IMR-90 (cell line): ENCODE measurements around the gene HPS4. TPM values are rescaled to one million over a fixed set of nuclear protein-coding genes. Genes with fewer than 3 reads are reported as not detected.

Source experiments
- ATAC-seq: fragments of 200-7000 bp; cut with Tn5 transposase; 2 replicates; pipeline ENCODE4 v1.9.1; 2020; ENCODE audit warnings: low read depth, mild to moderate bottlenecking, moderate library complexity
- BruUV-seq: library from RNA; stranded (reverse); fragments of 400-500 nt; replicated peaks from 2 replicates; lab custom pipeline; 2021; lab: Mats Ljungman, UMichigan
- CTCF ChIA-PET: fragments of 300-600 bp; formaldehyde crosslinking; extraction: SDS; loops from one replicate; lab custom pipeline; 2021; ENCODE audit warnings: antibody characterized with exemption; lab: Yijun Ruan, JAX
- POLR2A ChIA-PET: fragments of 300-600 bp; sonication (Branson Sonifier 250); formaldehyde crosslinking; loops from one replicate; lab custom pipeline; 2022; ENCODE audit warnings: antibody characterized with exemption; ENCODE audit not compliant: unreplicated experiment; lab: Charles Lee
- DNase-seq: peaks from one replicate; pipeline ENCODE4 v3.0.0; 2013
- H2AFZ ChIP-seq: replicated peaks from 2 replicates; pipeline ENCODE3; 2013; ENCODE audit warnings: low read length, mild to moderate bottlenecking; ENCODE audit not compliant: poor library complexity
- H2AK5ac ChIP-seq: 2 replicates; pipeline ENCODE4 v1.6.1; 2013; ENCODE audit warnings: low read depth, low read length, inconsistent platforms
- H2AK9ac ChIP-seq: replicated peaks from 2 replicates; pipeline ENCODE3; 2013; ENCODE audit warnings: mild to moderate bottlenecking, low read depth, low read length, moderate library complexity; ENCODE audit not compliant: poor library complexity
- H2BK120ac ChIP-seq: 2 replicates; pipeline ENCODE4 v1.6.1; 2013; ENCODE audit warnings: low read depth, low read length, inconsistent platforms
- H2BK15ac ChIP-seq: 3 replicates; pipeline ENCODE4 v1.6.1; 2013; ENCODE audit warnings: low read depth, low read length, inconsistent platforms
- H2BK20ac ChIP-seq: 2 replicates; pipeline ENCODE4 v1.6.1; 2013; ENCODE audit warnings: low read depth, mild to moderate bottlenecking, inconsistent platforms, low read length, moderate library complexity
- H2BK5ac ChIP-seq: 2 replicates; pipeline ENCODE4 v1.6.1; 2013; ENCODE audit warnings: mild to moderate bottlenecking, low read depth, low read length, inconsistent platforms; ENCODE audit not compliant: poor library complexity, severe bottlenecking
- H3K14ac ChIP-seq: replicated peaks from 2 replicates; pipeline ENCODE4 v1.6.1; 2013; ENCODE audit warnings: low read depth, low read length, inconsistent platforms
- H3K18ac ChIP-seq: 2 replicates; pipeline ENCODE4 v1.6.1; 2013; ENCODE audit warnings: low read depth, low read length, control low read depth
- H3K23ac ChIP-seq: 2 replicates; pipeline ENCODE4 v1.6.1; 2013; ENCODE audit warnings: low read depth, low read length, inconsistent platforms
- H3K27ac ChIP-seq: 2 replicates; pipeline ENCODE4 v1.5.1; 2013; ENCODE audit warnings: mild to moderate bottlenecking, control low read depth, low read length; ENCODE audit not compliant: insufficient read depth
- H3K27me3 ChIP-seq: 2 replicates; pipeline ENCODE4 v1.6.1; 2013; ENCODE audit warnings: low read length; ENCODE audit not compliant: control insufficient read depth, insufficient read depth
- H3K36me3 ChIP-seq: 2 replicates; pipeline ENCODE4 v1.6.1; 2013; ENCODE audit warnings: low read length, mixed read lengths; ENCODE audit not compliant: control insufficient read depth, insufficient read depth
- H3K4ac ChIP-seq: 2 replicates; pipeline ENCODE4 v1.6.1; 2013; ENCODE audit warnings: low read depth, low read length, inconsistent platforms
- H3K4me1 ChIP-seq: 2 replicates; pipeline ENCODE4 v1.6.1; 2013; ENCODE audit warnings: low read length, mixed read lengths; ENCODE audit not compliant: control insufficient read depth, insufficient read depth
- H3K4me2 ChIP-seq: 2 replicates; pipeline ENCODE4 v1.6.1; 2013; ENCODE audit warnings: low read depth, mild to moderate bottlenecking, control low read depth, low read length, moderate library complexity
- H3K4me3 ChIP-seq: 2 replicates; pipeline ENCODE4 v1.5.1; 2013; ENCODE audit warnings: low read depth, mild to moderate bottlenecking, control low read depth, low read length, moderate library complexity; ENCODE audit not compliant: insufficient read depth
- H3K56ac ChIP-seq: 2 replicates; pipeline ENCODE4 v1.6.1; 2013; ENCODE audit warnings: low read length, inconsistent platforms; ENCODE audit not compliant: insufficient read depth; ENCODE audit errors: extremely low read depth
- H3K79me1 ChIP-seq, 2 experiments: 2 replicates each; pipeline ENCODE4 v1.6.1; 2013; ENCODE audit warnings: low read length in 2 of 2, inconsistent platforms in 1 of 2, low read depth in 1 of 2
- H3K9ac ChIP-seq: 2 replicates; pipeline ENCODE4 v1.6.1; 2013; ENCODE audit warnings: low read depth, low read length, control low read depth
- H3K9me1 ChIP-seq: 2 replicates; pipeline ENCODE4 v1.6.1; 2013; ENCODE audit warnings: low read length, inconsistent platforms; ENCODE audit not compliant: insufficient read depth
- H3K9me3 ChIP-seq: 2 replicates; pipeline ENCODE4 v1.6.1; 2013; ENCODE audit warnings: low read length; ENCODE audit not compliant: control insufficient read depth, insufficient read depth
- H4K20me1 ChIP-seq: 2 replicates; pipeline ENCODE4 v1.6.1; 2013; ENCODE audit warnings: low read length, inconsistent platforms; ENCODE audit not compliant: insufficient read depth
- H4K5ac ChIP-seq: 2 replicates; pipeline ENCODE4 v1.6.1; 2013; ENCODE audit warnings: mild to moderate bottlenecking, low read depth, low read length, control low read depth
- H4K8ac ChIP-seq, 2 experiments: 2 replicates each; pipeline ENCODE4 v1.6.1; 2013; ENCODE audit warnings: low read depth in 2 of 2, low read length in 2 of 2, control low read depth in 1 of 2, inconsistent platforms in 1 of 2
- H4K91ac ChIP-seq: 2 replicates; pipeline ENCODE4 v1.6.1; 2013; ENCODE audit warnings: low read depth, low read length, inconsistent platforms; ENCODE audit not compliant: insufficient read depth
- BHLHE40 ChIP-seq: fragments of 150-350 bp; IDR thresholded peaks from 2 replicates; pipeline ENCODE4 v1.6.1; 2016; ENCODE audit warnings: mild to moderate bottlenecking, low read depth, low read length
- CEBPB ChIP-seq: IDR thresholded peaks from 2 replicates; pipeline ENCODE4 v1.6.1; 2012; ENCODE audit warnings: low read depth, low read length, improper control_type of control experiment
- CHD1 ChIP-seq: IDR thresholded peaks from 2 replicates; pipeline ENCODE4 v1.6.1; 2012; ENCODE audit warnings: low read depth, low read length, improper control_type of control experiment
- FOS ChIP-seq: fragments of 150-350 bp; IDR thresholded peaks from 2 replicates; pipeline ENCODE4 v1.6.1; 2016; ENCODE audit warnings: low read depth, low read length
- MAFK ChIP-seq: IDR thresholded peaks from 2 replicates; pipeline ENCODE4 v1.6.1; 2012; ENCODE audit warnings: low read depth, low read length, improper control_type of control experiment
- MAZ ChIP-seq: IDR thresholded peaks from 2 replicates; pipeline ENCODE4 v1.6.1; 2012; ENCODE audit warnings: low read depth, mild to moderate bottlenecking, low read length, improper control_type of control experiment, moderate library complexity, borderline replicate concordance
- MXI1 ChIP-seq: IDR thresholded peaks from 2 replicates; pipeline ENCODE4 v1.6.1; 2012; ENCODE audit warnings: low read depth, mild to moderate bottlenecking, low read length, moderate library complexity, borderline replicate concordance
- NFE2L2 ChIP-seq: fragments of 150-350 bp; IDR thresholded peaks from 2 replicates; pipeline ENCODE4 v1.6.1; 2016; ENCODE audit warnings: low read depth, mild to moderate bottlenecking, low read length
- POLR2A ChIP-seq: IDR thresholded peaks from 2 replicates; pipeline ENCODE4 v1.6.1; 2012; ENCODE audit warnings: mild to moderate bottlenecking, low read depth, low read length
- RAD21 ChIP-seq: IDR thresholded peaks from 2 replicates; pipeline ENCODE4 v1.6.1; 2012; ENCODE audit warnings: low read length, improper control_type of control experiment
- RCOR1 ChIP-seq: IDR thresholded peaks from 2 replicates; pipeline ENCODE4 v1.6.1; 2012; ENCODE audit warnings: mild to moderate bottlenecking, low read length, improper control_type of control experiment; ENCODE audit not compliant: insufficient replicate concordance
- RFX5 ChIP-seq: IDR thresholded peaks from 2 replicates; pipeline ENCODE4 v1.8.0; 2012; ENCODE audit warnings: low read depth, mild to moderate bottlenecking, low read length, moderate library complexity
- SMC3 ChIP-seq: fragments of 150-350 bp; IDR thresholded peaks from 2 replicates; pipeline ENCODE4 v1.6.1; 2016; ENCODE audit warnings: low read depth, mild to moderate bottlenecking, antibody characterized with exemption, low read length, moderate library complexity
- WGBS, 2 experiments: methylation state at CpG; one replicate each; pipeline versions ENCODE4 v1.1.5 to v1.1.7; 2013; ENCODE audit warnings: missing lambda C conversion rate in 2 of 2; ENCODE audit not compliant: insufficient read length in 1 of 2; ENCODE audit errors: extremely low coverage in 2 of 2; 5-methylcytosine and 5-hydroxymethylcytosine counted together
- dilution Hi-C: fragments of 300-500 bp; cut with HindIII; formaldehyde crosslinking; loops from one replicate; pipeline ENCODE4 v1.14.3; 2018; ENCODE audit warnings: low sequenced_read_pairs; ENCODE audit not compliant: unreplicated experiment
- in situ Hi-C: fragments of 300-500 bp; cut with MboI; formaldehyde crosslinking; loops from 3 replicates; pipeline ENCODE4 v1.14.3; 2019; ENCODE audit warnings: low sequenced_read_pairs, inconsistent platforms, mixed read lengths
- intact Hi-C: fragments of 100-400 bp; cut with micrococcal nuclease; formaldehyde crosslinking; loops from 2 replicates; pipeline ENCODE4 v1.10.0; 2022
- polyA plus RNA-seq, 3 experiments: library from polyadenylated mRNA; depleted of rRNA; stranded (reverse); fragments of >200 nt; gene quantifications; 2 replicates each; pipeline ENCODE4 v1.2.3, GENCODE V29; 2012; ENCODE audit warnings: low replicate concordance in 1 of 3
- total RNA-seq: library from RNA; depleted of rRNA; stranded (reverse); fragments of >200 nt; gene quantifications from 2 replicates; pipeline ENCODE4 v1.2.3, GENCODE V29; 2012
- TF ChIP-seq, protein P1 (sequence below): fragments of 150-350 bp; IDR thresholded peaks from 2 replicates; pipeline ENCODE4 v1.6.1; 2017; ENCODE audit warnings: mild to moderate bottlenecking, antibody characterized with exemption, low read length, low read depth
- TF ChIP-seq, protein P2 (sequence below): conservative IDR thresholded peaks from 2 replicates; pipeline ENCODE4 v1.5.1; 2012; ENCODE audit warnings: mild to moderate bottlenecking, low read depth, low read length, improper control_type of control experiment
- TF ChIP-seq, protein P3 (sequence below): fragments of 150-350 bp; IDR thresholded peaks from 2 replicates; pipeline ENCODE4 v1.6.1; 2016; ENCODE audit warnings: low read depth, mild to moderate bottlenecking, low read length, moderate library complexity, borderline replicate concordance

HPS4 gene
- total and polyA plus RNA-seq, 2 of the 4 experiments (the other 2 are of a cell fraction): 15.8 to 19.0 TPM

DNA sequence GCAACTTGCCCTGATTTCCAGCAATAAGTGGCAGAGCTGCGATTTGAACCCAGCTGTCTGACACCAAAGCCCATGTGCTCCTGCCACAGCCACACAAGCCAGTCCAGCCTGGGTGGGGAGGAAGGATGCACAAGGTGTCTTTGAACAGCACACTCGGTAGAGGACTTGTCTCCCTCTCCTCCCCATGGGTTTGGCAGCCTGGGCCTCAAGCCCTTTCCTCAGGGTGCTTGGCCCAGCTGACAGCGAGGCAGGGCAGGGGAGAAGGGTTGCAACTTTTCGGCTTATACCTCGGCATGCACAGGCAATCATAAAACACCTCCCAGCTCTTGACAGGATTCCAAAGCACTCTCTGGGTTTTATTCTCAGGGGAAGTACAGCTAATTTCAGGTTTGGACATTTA lies 35.2 kb downstream of the HPS4 start:
- Histone ChIP-seq H2BK15ac (no peak overlapping the region), H3K18ac (no peak overlapping the region), H3K14ac (no peak overlapping the region), H3K4me3 (no peak overlapping the region), H3K27me3 (no peaks in the 10 kb centered on the region), H3K36me3 (peaks cover 17% of the 10 kb centered on the region), H4K5ac (no peak overlapping the region), H2AFZ (no peak overlapping the region), H3K4ac (no peak overlapping the region), H4K20me1 (no peaks in the 10 kb centered on the region), H2AK9ac (no peak overlapping the region), H3K79me1 (no peaks in the 10 kb centered on the region), H2BK5ac (no peak overlapping the region), H2BK20ac (no peak overlapping the region), H2BK120ac (no peak overlapping the region), H4K8ac (no peak overlapping the region), H4K91ac (no peak overlapping the region), H3K27ac (no peak overlapping the region), H3K56ac (no peak overlapping the region), H3K4me1 (no peaks in the 10 kb centered on the region; the same call in 1 of the 2 replicates), H3K23ac (no peak overlapping the region), H3K9me1 (no peaks in the 10 kb centered on the region), H3K9me3 (no peaks in the 10 kb centered on the region), H3K9ac (no peak overlapping the region), H3K4me2 (no peak overlapping the region), H2AK5ac (no peak overlapping the region)
- ChIA-PET POLR2A (no interaction called here), CTCF (interaction anchor here (0.8 kb wide), 1 partner anchor 9 kb away, joined by 3 read pairs; no protein-coding TSS in a partner anchor)
- DNase-seq (no peak), ATAC-seq (no peak)
- dilution Hi-C loops (no loop called here), intact Hi-C loops (no loop called here), in situ Hi-C loops (no loop called here)
- BruUV-seq: no TSS peak
- no CpG with 5 or more reads among the region's 5 CpGs for WGBS, 2 experiments
- TF ChIP-seq FOS (no peak), RCOR1 (no peak), MAZ (no peak), RFX5 (no peak), MAFK (no peak), CHD1 (no peak), CEBPB (no peak), SMC3 (no peak), MXI1 (no peak), NFE2L2 (no peak), POLR2A (no peak), RAD21 (no peak), BHLHE40 (no peak)
- TF ChIP-seq, protein P1, sequence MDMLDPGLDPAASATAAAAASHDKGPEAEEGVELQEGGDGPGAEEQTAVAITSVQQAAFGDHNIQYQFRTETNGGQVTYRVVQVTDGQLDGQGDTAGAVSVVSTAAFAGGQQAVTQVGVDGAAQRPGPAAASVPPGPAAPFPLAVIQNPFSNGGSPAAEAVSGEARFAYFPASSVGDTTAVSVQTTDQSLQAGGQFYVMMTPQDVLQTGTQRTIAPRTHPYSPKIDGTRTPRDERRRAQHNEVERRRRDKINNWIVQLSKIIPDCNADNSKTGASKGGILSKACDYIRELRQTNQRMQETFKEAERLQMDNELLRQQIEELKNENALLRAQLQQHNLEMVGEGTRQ: no peak
- TF ChIP-seq, protein P2, sequence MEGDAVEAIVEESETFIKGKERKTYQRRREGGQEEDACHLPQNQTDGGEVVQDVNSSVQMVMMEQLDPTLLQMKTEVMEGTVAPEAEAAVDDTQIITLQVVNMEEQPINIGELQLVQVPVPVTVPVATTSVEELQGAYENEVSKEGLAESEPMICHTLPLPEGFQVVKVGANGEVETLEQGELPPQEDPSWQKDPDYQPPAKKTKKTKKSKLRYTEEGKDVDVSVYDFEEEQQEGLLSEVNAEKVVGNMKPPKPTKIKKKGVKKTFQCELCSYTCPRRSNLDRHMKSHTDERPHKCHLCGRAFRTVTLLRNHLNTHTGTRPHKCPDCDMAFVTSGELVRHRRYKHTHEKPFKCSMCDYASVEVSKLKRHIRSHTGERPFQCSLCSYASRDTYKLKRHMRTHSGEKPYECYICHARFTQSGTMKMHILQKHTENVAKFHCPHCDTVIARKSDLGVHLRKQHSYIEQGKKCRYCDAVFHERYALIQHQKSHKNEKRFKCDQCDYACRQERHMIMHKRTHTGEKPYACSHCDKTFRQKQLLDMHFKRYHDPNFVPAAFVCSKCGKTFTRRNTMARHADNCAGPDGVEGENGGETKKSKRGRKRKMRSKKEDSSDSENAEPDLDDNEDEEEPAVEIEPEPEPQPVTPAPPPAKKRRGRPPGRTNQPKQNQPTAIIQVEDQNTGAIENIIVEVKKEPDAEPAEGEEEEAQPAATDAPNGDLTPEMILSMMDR: no peak
- TF ChIP-seq, protein P3, sequence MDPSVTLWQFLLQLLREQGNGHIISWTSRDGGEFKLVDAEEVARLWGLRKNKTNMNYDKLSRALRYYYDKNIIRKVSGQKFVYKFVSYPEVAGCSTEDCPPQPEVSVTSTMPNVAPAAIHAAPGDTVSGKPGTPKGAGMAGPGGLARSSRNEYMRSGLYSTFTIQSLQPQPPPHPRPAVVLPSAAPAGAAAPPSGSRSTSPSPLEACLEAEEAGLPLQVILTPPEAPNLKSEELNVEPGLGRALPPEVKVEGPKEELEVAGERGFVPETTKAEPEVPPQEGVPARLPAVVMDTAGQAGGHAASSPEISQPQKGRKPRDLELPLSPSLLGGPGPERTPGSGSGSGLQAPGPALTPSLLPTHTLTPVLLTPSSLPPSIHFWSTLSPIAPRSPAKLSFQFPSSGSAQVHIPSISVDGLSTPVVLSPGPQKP: no peak
